SK-N-SH treated with all-trans-retinoic acid at 6 μM for 48 hours (cell line): ENCODE measurements around the gene MYO5B.

Experiments
- ATAC-seq: fragments of 200-7000 bp; cut with Tn5 transposase; 3 replicates; pipeline ENCODE4 v1.9.1; 2020; ENCODE audit warnings: mild to moderate bottlenecking, moderate library complexity
- ARNTL ChIP-seq: fragments of 450-650 bp; formaldehyde crosslinking; IDR thresholded peaks from 2 replicates; pipeline ENCODE4 v1.5.0; 2020; ENCODE audit warnings: low read depth, mild to moderate bottlenecking, moderate library complexity, borderline replicate concordance
- BACH2 ChIP-seq: fragments of 250-450 bp; sonication (Bioruptor Pico); IDR thresholded peaks from 2 replicates; pipeline ENCODE4 v1.9.0; 2021; ENCODE audit warnings: mild to moderate bottlenecking, borderline replicate concordance
- CSDC2 ChIP-seq: fragments of 250-450 bp; sonication (Bioruptor Pico); IDR thresholded peaks from 2 replicates; pipeline ENCODE4 v1.5.0; 2020; ENCODE audit warnings: mild to moderate bottlenecking, moderate library complexity
- CSRNP3 ChIP-seq: fragments of 250-450 bp; sonication (Bioruptor Pico); IDR thresholded peaks from 2 replicates; pipeline ENCODE4 v1.5.1; 2021; ENCODE audit warnings: mild to moderate bottlenecking, moderate library complexity
- ESRRG ChIP-seq: fragments of 250-450 bp; sonication (Bioruptor Pico); IDR thresholded peaks from 2 replicates; pipeline ENCODE4 v1.6.1; 2021; ENCODE audit warnings: mild to moderate bottlenecking
- GLIS3 ChIP-seq: fragments of 250-450 bp; sonication (Bioruptor Pico); IDR thresholded peaks from 2 replicates; pipeline ENCODE4 v1.5.0; 2020; ENCODE audit warnings: mild to moderate bottlenecking, moderate library complexity
- ISL1 ChIP-seq: fragments of 250-450 bp; sonication (Bioruptor Pico); IDR thresholded peaks from 2 replicates; pipeline ENCODE4 v2.1.2; 2022; ENCODE audit warnings: mild to moderate bottlenecking, moderate library complexity
- OSR1 ChIP-seq: fragments of 250-450 bp; sonication (Bioruptor Pico); IDR thresholded peaks from 2 replicates; pipeline ENCODE4 v1.8.0; 2022; ENCODE audit warnings: moderate library complexity, mild to moderate bottlenecking, inconsistent platforms
- PPARA ChIP-seq: fragments of 250-450 bp; sonication (Bioruptor Pico); IDR thresholded peaks from 2 replicates; pipeline ENCODE4 v1.5.0; 2020; ENCODE audit warnings: mild to moderate bottlenecking, borderline replicate concordance
- TCF4 ChIP-seq: fragments of 250-450 bp; sonication (Bioruptor Pico); IDR thresholded peaks from 2 replicates; pipeline ENCODE4 v1.8.0; 2021; ENCODE audit warnings: mild to moderate bottlenecking, moderate library complexity, borderline replicate concordance
- TOX ChIP-seq: fragments of 250-450 bp; sonication (Bioruptor Pico); IDR thresholded peaks from 2 replicates; pipeline ENCODE4 v1.8.0; 2021; ENCODE audit warnings: mild to moderate bottlenecking, moderate library complexity, borderline replicate concordance
- ZC3H10 ChIP-seq: fragments of 250-450 bp; sonication (Bioruptor Pico); IDR thresholded peaks from 2 replicates; pipeline ENCODE4 v1.5.1; 2021; ENCODE audit warnings: mild to moderate bottlenecking, moderate library complexity
- ZFP3 ChIP-seq: fragments of 250-450 bp; sonication (Bioruptor Pico); IDR thresholded peaks from 2 replicates; pipeline ENCODE4 v1.5.0; 2020; ENCODE audit warnings: mild to moderate bottlenecking, moderate library complexity
- ZFP30 ChIP-seq: fragments of 450-650 bp; formaldehyde crosslinking; IDR thresholded peaks from 2 replicates; pipeline ENCODE4 v1.5.0; 2022; ENCODE audit warnings: mild to moderate bottlenecking, moderate library complexity
- ZNF565 ChIP-seq: fragments of 450-650 bp; formaldehyde crosslinking; conservative IDR thresholded peaks from 2 replicates; pipeline ENCODE4 v1.5.0; 2020; ENCODE audit warnings: low read depth, mild to moderate bottlenecking, moderate library complexity
- ZNF70 ChIP-seq: fragments of 450-650 bp; formaldehyde crosslinking; IDR thresholded peaks from 2 replicates; pipeline ENCODE4 v1.5.0; 2020; ENCODE audit warnings: mild to moderate bottlenecking, moderate library complexity
- ZNF8 ChIP-seq: fragments of 450-650 bp; formaldehyde crosslinking; IDR thresholded peaks from 2 replicates; pipeline ENCODE4 v1.5.0; 2020; ENCODE audit warnings: mild to moderate bottlenecking, moderate library complexity
- TF ChIP-seq, protein P1 (sequence below): fragments of 250-450 bp; sonication (Bioruptor Pico); IDR thresholded peaks from 2 replicates; pipeline ENCODE4 v1.8.0; 2021; ENCODE audit warnings: low read depth, mild to moderate bottlenecking, moderate library complexity, borderline replicate concordance
- TF ChIP-seq, protein P2 (sequence below): fragments of 250-450 bp; sonication (Bioruptor Pico); IDR thresholded peaks from 2 replicates; pipeline ENCODE4 v1.8.0; 2020; ENCODE audit warnings: mild to moderate bottlenecking, moderate library complexity, borderline replicate concordance
- TF ChIP-seq, protein P3 (sequence below): fragments of 250-450 bp; sonication (Bioruptor Pico); IDR thresholded peaks from 2 replicates; pipeline ENCODE4 v1.5.1; 2020; ENCODE audit warnings: low read depth, mild to moderate bottlenecking, moderate library complexity

Gene MYO5B

DNA sequence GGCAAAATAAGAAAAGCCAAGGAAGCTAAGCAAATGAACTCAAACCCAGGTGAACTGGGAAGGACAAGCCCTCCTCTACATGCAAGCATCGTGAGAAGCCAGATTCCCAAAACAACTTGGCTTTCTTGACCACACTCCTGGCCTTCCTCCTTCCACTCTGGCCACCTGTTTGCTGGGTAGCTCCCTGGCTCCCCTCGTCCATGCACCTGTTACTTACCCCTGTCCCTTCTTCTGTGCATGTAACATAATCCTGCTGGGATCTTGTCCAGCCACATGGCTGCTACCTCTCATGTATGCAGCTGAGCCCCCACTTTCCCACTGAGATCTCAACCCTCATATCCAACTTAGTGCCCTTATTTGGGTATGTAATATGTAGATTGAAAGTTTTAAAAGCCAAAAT, 121.6 kb downstream of the MYO5B start:
- TF ChIP-seq GLIS3 (CRISPR knock-in tag) (no peak), BACH2 (CRISPR knock-in tag) (no peak), TOX (CRISPR knock-in tag) (no peak), ARNTL (CRISPR knock-in tag) (no peak), CSDC2 (CRISPR knock-in tag) (no peak), ESRRG (CRISPR knock-in tag) (no peak), OSR1 (CRISPR knock-in tag) (no peak), ZNF8 (CRISPR knock-in tag) (no peak), ZNF565 (no peak), TCF4 (CRISPR knock-in tag) (no peak), ZNF70 (CRISPR knock-in tag) (no peak), ZFP30 (CRISPR knock-in tag) (no peak), ZC3H10 (CRISPR knock-in tag) (no peak), ISL1 (CRISPR knock-in tag) (no peak), PPARA (CRISPR knock-in tag) (no peak)
- TF ChIP-seq, protein P1, sequence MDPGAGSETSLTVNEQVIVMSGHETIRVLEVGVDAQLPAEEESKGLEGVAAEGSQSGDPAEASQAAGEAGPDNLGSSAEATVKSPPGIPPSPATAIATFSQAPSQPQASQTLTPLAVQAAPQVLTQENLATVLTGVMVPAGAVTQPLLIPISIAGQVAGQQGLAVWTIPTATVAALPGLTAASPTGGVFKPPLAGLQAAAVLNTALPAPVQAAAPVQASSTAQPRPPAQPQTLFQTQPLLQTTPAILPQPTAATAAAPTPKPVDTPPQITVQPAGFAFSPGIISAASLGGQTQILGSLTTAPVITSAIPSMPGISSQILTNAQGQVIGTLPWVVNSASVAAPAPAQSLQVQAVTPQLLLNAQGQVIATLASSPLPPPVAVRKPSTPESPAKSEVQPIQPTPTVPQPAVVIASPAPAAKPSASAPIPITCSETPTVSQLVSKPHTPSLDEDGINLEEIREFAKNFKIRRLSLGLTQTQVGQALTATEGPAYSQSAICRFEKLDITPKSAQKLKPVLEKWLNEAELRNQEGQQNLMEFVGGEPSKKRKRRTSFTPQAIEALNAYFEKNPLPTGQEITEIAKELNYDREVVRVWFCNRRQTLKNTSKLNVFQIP (CRISPR knock-in tag) = no peak
- TF ChIP-seq, protein P2, sequence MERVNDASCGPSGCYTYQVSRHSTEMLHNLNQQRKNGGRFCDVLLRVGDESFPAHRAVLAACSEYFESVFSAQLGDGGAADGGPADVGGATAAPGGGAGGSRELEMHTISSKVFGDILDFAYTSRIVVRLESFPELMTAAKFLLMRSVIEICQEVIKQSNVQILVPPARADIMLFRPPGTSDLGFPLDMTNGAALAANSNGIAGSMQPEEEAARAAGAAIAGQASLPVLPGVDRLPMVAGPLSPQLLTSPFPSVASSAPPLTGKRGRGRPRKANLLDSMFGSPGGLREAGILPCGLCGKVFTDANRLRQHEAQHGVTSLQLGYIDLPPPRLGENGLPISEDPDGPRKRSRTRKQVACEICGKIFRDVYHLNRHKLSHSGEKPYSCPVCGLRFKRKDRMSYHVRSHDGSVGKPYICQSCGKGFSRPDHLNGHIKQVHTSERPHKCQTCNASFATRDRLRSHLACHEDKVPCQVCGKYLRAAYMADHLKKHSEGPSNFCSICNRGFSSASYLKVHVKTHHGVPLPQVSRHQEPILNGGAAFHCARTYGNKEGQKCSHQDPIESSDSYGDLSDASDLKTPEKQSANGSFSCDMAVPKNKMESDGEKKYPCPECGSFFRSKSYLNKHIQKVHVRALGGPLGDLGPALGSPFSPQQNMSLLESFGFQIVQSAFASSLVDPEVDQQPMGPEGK (CRISPR knock-in tag) = no peak
- TF ChIP-seq, protein P3, sequence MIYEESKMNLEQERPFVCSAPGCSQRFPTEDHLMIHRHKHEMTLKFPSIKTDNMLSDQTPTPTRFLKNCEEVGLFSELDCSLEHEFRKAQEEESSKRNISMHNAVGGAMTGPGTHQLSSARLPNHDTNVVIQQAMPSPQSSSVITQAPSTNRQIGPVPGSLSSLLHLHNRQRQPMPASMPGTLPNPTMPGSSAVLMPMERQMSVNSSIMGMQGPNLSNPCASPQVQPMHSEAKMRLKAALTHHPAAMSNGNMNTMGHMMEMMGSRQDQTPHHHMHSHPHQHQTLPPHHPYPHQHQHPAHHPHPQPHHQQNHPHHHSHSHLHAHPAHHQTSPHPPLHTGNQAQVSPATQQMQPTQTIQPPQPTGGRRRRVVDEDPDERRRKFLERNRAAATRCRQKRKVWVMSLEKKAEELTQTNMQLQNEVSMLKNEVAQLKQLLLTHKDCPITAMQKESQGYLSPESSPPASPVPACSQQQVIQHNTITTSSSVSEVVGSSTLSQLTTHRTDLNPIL = no peak
- no peak for ATAC-seq

DNA sequence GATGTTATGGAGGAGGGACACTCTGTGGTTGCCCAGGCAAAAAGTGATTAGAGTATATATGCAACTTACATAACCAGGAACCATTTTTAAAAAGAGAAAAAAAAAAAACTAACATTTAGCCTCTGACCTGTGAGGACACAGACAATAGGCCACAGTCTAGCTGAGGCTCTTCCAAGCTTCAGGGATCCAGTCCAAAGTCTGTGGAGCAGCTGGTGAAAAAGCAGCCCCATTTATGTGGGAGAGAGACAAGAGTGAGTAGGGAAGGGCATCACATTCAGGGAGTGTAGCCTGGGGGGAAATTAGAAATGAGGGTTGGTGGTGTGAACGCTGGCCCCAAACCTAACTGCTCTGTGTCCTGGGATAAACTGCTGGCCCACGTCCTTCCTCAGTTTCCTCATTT, 122.8 kb downstream of the MYO5B start:
- TF ChIP-seq, protein P3 = no peak
- TF ChIP-seq ZFP3 (CRISPR knock-in tag) (no peak), PPARA (CRISPR knock-in tag) (no peak), CSRNP3 (no peak), ZFP30 (CRISPR knock-in tag) (no peak)
- no peak for ATAC-seq

DNA sequence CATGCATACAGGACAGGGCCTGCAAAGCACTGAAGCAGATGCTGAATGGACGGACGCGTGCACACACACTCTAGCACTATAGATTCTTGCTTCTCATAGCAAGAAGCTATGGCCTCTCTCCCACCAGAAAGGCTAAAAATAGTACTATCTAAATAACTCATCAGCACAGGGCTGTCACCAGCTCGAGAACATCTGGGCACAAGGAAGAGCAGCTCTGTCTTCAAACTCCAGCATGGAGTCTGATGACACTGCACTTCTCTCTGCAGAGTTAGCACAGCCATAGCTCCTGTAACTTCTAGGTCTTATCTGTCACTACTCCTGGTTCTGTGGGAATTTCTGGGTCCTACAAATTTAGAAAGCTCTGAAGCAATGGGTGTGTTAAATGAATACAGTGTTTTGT, 123.5 kb downstream of the MYO5B start:
- no peak for ATAC-seq
- no peak for TF ChIP-seq PPARA (CRISPR knock-in tag)
- TF ChIP-seq BACH2 (CRISPR knock-in tag) = no peak
- no peak for TF ChIP-seq TOX (CRISPR knock-in tag)
- no peak for TF ChIP-seq ESRRG (CRISPR knock-in tag)
- TF ChIP-seq CSDC2 (CRISPR knock-in tag) = no peak
- no peak for TF ChIP-seq CSRNP3
